ENCODE results near the gene GNA12. TPM values are rescaled to one million over a fixed set of nuclear protein-coding genes. Genes with fewer than 3 reads are reported as not detected.

GNA12 gene
- total RNA-seq, 1 donor from 2014 or later, result 43.0 TPM

- DNase-seq, result no peak
- no peak for TF ChIP-seq CTCF (IDR thresholded peaks at IDR 0.05; ENCODE audit: borderline replicate concordance)
These were observed 86.0 kb downstream of the GNA12 start for GRCh38 chr7:2757904-2758672.

GRCh38 chr7:2757361-2757903 is 86.7 kb downstream of the GNA12 start:
- intact Hi-C loops (cut with micrococcal nuclease), result no loop called here
- no peaks in the 10 kb centered on the region for H3K9me3 ChIP-seq (replicated peaks)
- peak overlapping the region; percentile 14 for H3K4me3 ChIP-seq
- no peaks in the 10 kb centered on the region for H3K36me3 ChIP-seq
- TF ChIP-seq CTCF (IDR thresholded peaks at IDR 0.05; ENCODE audit: borderline replicate concordance), result no peak
- peak; percentile 44 for DNase-seq
- H3K27ac ChIP-seq (replicated peaks), result peak overlapping the region; percentile 75
- H3K4me1 ChIP-seq, result peaks cover 58% of the 10 kb centered on the region
- H3K27me3 ChIP-seq (ENCODE audit: low read depth), result no peaks in the 10 kb centered on the region

More at GRCh38 chr7:2757904-2758672, 86.0 kb downstream of the GNA12 start:
- peak overlapping the region; percentile 14 for H3K4me3 ChIP-seq
- H3K27me3 ChIP-seq (ENCODE audit: low read depth), result no peaks in the 10 kb centered on the region
- H3K27ac ChIP-seq (replicated peaks), result peak overlapping the region; percentile 75
- intact Hi-C loops (cut with micrococcal nuclease), result no loop called here
- H3K36me3 ChIP-seq, result no peaks in the 10 kb centered on the region
- peaks cover 64% of the 10 kb centered on the region for H3K4me1 ChIP-seq
- no peaks in the 10 kb centered on the region for H3K9me3 ChIP-seq (replicated peaks)

- Histone ChIP-seq H3K27ac (replicated peaks) (no peak overlapping the region), H3K27me3 (ENCODE audit: low read depth) (no peaks in the 10 kb centered on the region), H3K36me3 (no peaks in the 10 kb centered on the region), H3K4me1 (peaks cover 48% of the 10 kb centered on the region), H3K9me3 (replicated peaks) (no peaks in the 10 kb centered on the region), H3K4me3 (no peak overlapping the region)
- DNase-seq, result no peak
- TF ChIP-seq CTCF (IDR thresholded peaks at IDR 0.05; ENCODE audit: borderline replicate concordance), result no peak
- intact Hi-C loops (cut with micrococcal nuclease), result no loop called here
These were observed 88.6 kb downstream of the GNA12 start for GRCh38 chr7:2755531-2755930.

GRCh38 chr7:2754912-2755311 is 89.2 kb downstream of the GNA12 start:
- intact Hi-C loops (cut with micrococcal nuclease), result no loop called here
- no peaks in the 10 kb centered on the region for H3K9me3 ChIP-seq (replicated peaks)
- no peak overlapping the region for H3K4me3 ChIP-seq
- TF ChIP-seq CTCF (IDR thresholded peaks at IDR 0.05; ENCODE audit: borderline replicate concordance), result no peak
- no peak for DNase-seq
- H3K27ac ChIP-seq (replicated peaks), result no peak overlapping the region
- no peaks in the 10 kb centered on the region for H3K36me3 ChIP-seq
- no peaks in the 10 kb centered on the region for H3K27me3 ChIP-seq (ENCODE audit: low read depth)
- peaks cover 42% of the 10 kb centered on the region for H3K4me1 ChIP-seq

GRCh38 chr7:2754086-2754485 is 90.0 kb downstream of the GNA12 start:
- intact Hi-C loops (cut with micrococcal nuclease), result no loop called here
- no peak overlapping the region for H3K27ac ChIP-seq (replicated peaks)
- no peaks in the 10 kb centered on the region for H3K36me3 ChIP-seq
- DNase-seq, result no peak
- TF ChIP-seq CTCF (IDR thresholded peaks at IDR 0.05; ENCODE audit: borderline replicate concordance), result no peak
- no peaks in the 10 kb centered on the region for H3K9me3 ChIP-seq (replicated peaks)
- H3K4me1 ChIP-seq, result peaks cover 33% of the 10 kb centered on the region
- H3K27me3 ChIP-seq (ENCODE audit: low read depth), result no peaks in the 10 kb centered on the region
- H3K4me3 ChIP-seq, result no peak overlapping the region
